ENCODE measurements around the gene PLEKHG4B. TPM values are rescaled to one million over a fixed set of nuclear protein-coding genes. Genes with fewer than 3 reads are reported as not detected.
A peak's percentile ranks its signal among the peaks of the same experiment; 100 is the strongest.

The PLEKHG4B gene
- polyA plus RNA-seq, 1 of the 3 experiments (the other 2 are of a cell fraction): 0.18 TPM

- no peak for DNase-seq
- peaks cover 14 to 24% of the 10 kb centered on the region in 2 experiments for H3K36me3 ChIP-seq (replicated peaks in 1 of 2; ENCODE audit: control insufficient read depth in 1 of 2, insufficient read depth in 2 of 2, low read length in 1 of 2)
- H3K27me3 ChIP-seq (ENCODE audit: insufficient read depth): no peaks in the 10 kb centered on the region
- no peaks in the 10 kb centered on the region for H3K9me3 ChIP-seq
- no peaks in the 10 kb centered on the region for H3K9me2 ChIP-seq
- 77% methylated on average over 8 of the region's 11 CpGs for WGBS (ENCODE audit: low lambda C conversion rate)
- no peak overlapping the region for H3K4me2 ChIP-seq
- no peak overlapping the region for H3K27ac ChIP-seq (ENCODE audit: low read depth in 2 of 2, low read length in 1 of 2)
- H2AFZ ChIP-seq (ENCODE audit: low read depth): no peak overlapping the region
- ChIA-PET POLR2A (no interaction called here), CTCF (interaction anchor here (1.6 kb wide), 1 partner anchor 18 kb away, joined by 5 read pairs; no protein-coding TSS in a partner anchor)
- peaks cover 55% of the 10 kb centered on the region for H3K79me2 ChIP-seq (ENCODE audit: insufficient read depth)
- H4K20me1 ChIP-seq (ENCODE audit: insufficient read depth): peaks cover 56% of the 10 kb centered on the region
- TF ChIP-seq NFIC (IDR thresholded peaks at IDR 0.05; ENCODE audit: borderline replicate concordance): peak; percentile 33; the same call in 1 of the 2 replicates
- peak; percentile 62; the same call in 1 of the 2 replicates for TF ChIP-seq FOSL2 (IDR thresholded peaks at IDR 0.05; ENCODE audit: borderline replicate concordance, low read depth)
- TF ChIP-seq TCF12 (IDR thresholded peaks at IDR 0.05): peak; percentile 34; the same call in 1 of the 2 replicates
- TF ChIP-seq REST (IDR thresholded peaks at IDR 0.05; ENCODE audit: low read depth, low read length): no peak
- TF ChIP-seq JUND (IDR thresholded peaks at IDR 0.05): 0 out of 2 replicates have a peak, but pooled peaks have one; percentile 24
- peaks cover 5% of the 10 kb centered on the region for H3F3A ChIP-seq (replicated peaks; ENCODE audit: insufficient read depth)
- H3K9ac ChIP-seq: no peak overlapping the region
- H3K4me3 ChIP-seq (ENCODE audit: low read depth in 2 of 2, low read length in 1 of 2): no peak overlapping the region
- H3K4me1 ChIP-seq (ENCODE audit: control insufficient read depth in 1 of 2, insufficient read depth in 2 of 2, low read depth in 1 of 2, low read length in 1 of 2): peaks cover 0 to 4% of the 10 kb centered on the region in 2 experiments; a peak in 1 of 4 replicates
Measured at GRCh38 chr5:206406-206805, 114.4 kb downstream of the PLEKHG4B start.

GRCh38 chr5:206927-207536, 115.1 kb downstream of the PLEKHG4B start:
- DNase-seq: no peak
- H3F3A ChIP-seq (replicated peaks; ENCODE audit: insufficient read depth): peaks cover 5% of the 10 kb centered on the region
- no peak overlapping the region for H3K4me2 ChIP-seq
- no peak overlapping the region for H3K9ac ChIP-seq
- H3K4me3 ChIP-seq (ENCODE audit: low read depth in 2 of 2, low read length in 1 of 2): no peak overlapping the region
- no peaks in the 10 kb centered on the region for H3K9me2 ChIP-seq
- 92% methylated on average over 8 of the region's 8 CpGs for WGBS (ENCODE audit: low lambda C conversion rate)
- peaks cover 56% of the 10 kb centered on the region for H4K20me1 ChIP-seq (ENCODE audit: insufficient read depth)
- H3K9me3 ChIP-seq: no peaks in the 10 kb centered on the region
- ChIA-PET CTCF (no interaction called here), POLR2A (no interaction called here)
- peaks cover 14 to 24% of the 10 kb centered on the region in 2 experiments for H3K36me3 ChIP-seq (replicated peaks in 1 of 2; ENCODE audit: control insufficient read depth in 1 of 2, insufficient read depth in 2 of 2, low read length in 1 of 2)
- no peak overlapping the region for H3K27ac ChIP-seq (ENCODE audit: low read depth in 2 of 2, low read length in 1 of 2)
- peaks cover 49% of the 10 kb centered on the region for H3K79me2 ChIP-seq (ENCODE audit: insufficient read depth)
- H3K27me3 ChIP-seq (ENCODE audit: insufficient read depth): no peaks in the 10 kb centered on the region
- H3K4me1 ChIP-seq (ENCODE audit: control insufficient read depth in 1 of 2, insufficient read depth in 2 of 2, low read depth in 1 of 2, low read length in 1 of 2): peaks cover 0 to 4% of the 10 kb centered on the region in 2 experiments; a peak in 1 of 4 replicates
- H2AFZ ChIP-seq (ENCODE audit: low read depth): no peak overlapping the region
- TF ChIP-seq PBX3 (IDR thresholded peaks at IDR 0.05) (no peak), RXRA (IDR thresholded peaks at IDR 0.05; ENCODE audit: borderline replicate concordance, low read depth) (no peak), ELF1 (IDR thresholded peaks at IDR 0.05) (no peak), GABPA (IDR thresholded peaks at IDR 0.05; ENCODE audit: low read depth) (no peak), USF1 (IDR thresholded peaks at IDR 0.05; ENCODE audit: borderline replicate concordance, low read depth) (no peak), MEF2A (IDR thresholded peaks at IDR 0.05; ENCODE audit: borderline replicate concordance, low read depth) (no peak), NFIC (IDR thresholded peaks at IDR 0.05; ENCODE audit: borderline replicate concordance) (no peak), CTCF (IDR thresholded peaks at IDR 0.05) (no peak), USF2 (IDR thresholded peaks at IDR 0.05; ENCODE audit: borderline replicate concordance, low read depth, low read length) (no peak), SIN3A (IDR thresholded peaks at IDR 0.05; ENCODE audit: borderline replicate concordance, low read depth, low read length) (no peak), TAF1 (IDR thresholded peaks at IDR 0.05; ENCODE audit: borderline replicate concordance, low read depth, low read length) (no peak), RAD21 (IDR thresholded peaks at IDR 0.05; ENCODE audit: low read length) (no peak), FOXJ3 (CRISPR knock-in tag; IDR thresholded peaks at IDR 0.05) (no peak), SMC3 (IDR thresholded peaks at IDR 0.05; ENCODE audit: low read depth, low read length) (no peak), POLR2AphosphoS5 (IDR thresholded peaks at IDR 0.05; ENCODE audit: low read depth, low read length) (no peak)

All from SK-N-SH (cell line).